Measurements from ENCODE around the gene PTPRD. TPM values are rescaled to one million over a fixed set of nuclear protein-coding genes. Genes with fewer than 3 reads are reported as not detected.

Gene PTPRD
- total RNA-seq, 2 experiments from 2014 or later = not detected

DNA sequence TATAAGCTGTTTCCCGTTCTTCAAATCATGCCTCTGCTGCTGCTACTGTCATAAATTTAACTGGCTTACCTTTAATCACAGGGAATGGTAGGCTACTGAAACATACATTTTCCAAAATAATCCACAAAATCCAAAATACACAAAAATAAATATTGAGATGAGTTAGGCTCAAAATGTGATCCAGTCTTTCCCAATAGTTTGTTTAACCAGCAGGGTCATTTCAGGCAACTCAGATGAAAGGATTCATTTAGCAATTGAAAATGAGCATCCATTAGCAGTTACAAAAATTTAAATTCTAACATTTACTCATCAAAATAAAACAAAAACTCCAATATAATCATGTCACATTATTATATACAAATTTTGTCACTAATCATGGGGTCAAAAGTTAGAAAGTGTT lies 1797.6 kb downstream of the PTPRD start:
- intact Hi-C loops (cut with DNase I, micrococcal nuclease) = loop anchor here in 1 of 2 experiments (5.0 kb wide), 1 partner anchor 52 kb away; no protein-coding TSS in a partner anchor
- ChIA-PET CTCF (no interaction called here), POLR2A (no interaction called here)
- Mint-ChIP-seq H3K27me3 (no peaks in the 10 kb centered on the region), H3K9me3 (ENCODE audit: low read depth) (no peaks in the 10 kb centered on the region), H3K4me1 (no peaks in the 10 kb centered on the region), H3K36me3 (ENCODE audit: low read depth) (no peaks in the 10 kb centered on the region), H3K4me3 (no peak overlapping the region), H3K27ac (no peak overlapping the region)
- ATAC-seq (no peak), DNase-seq (no peak)

GRCh38 chr9:8812888-8813287 lies 1799.9 kb downstream of the PTPRD start:
- Mint-ChIP-seq H3K27ac (no peak overlapping the region), H3K4me1 (no peaks in the 10 kb centered on the region), H3K4me3 (no peak overlapping the region), H3K9me3 (ENCODE audit: low read depth) (no peaks in the 10 kb centered on the region), H3K27me3 (no peaks in the 10 kb centered on the region), H3K36me3 (ENCODE audit: low read depth) (no peaks in the 10 kb centered on the region)
- no peak for DNase-seq
- POLR2A ChIA-PET = no interaction called here
- no peak for ATAC-seq
- CTCF ChIA-PET = interaction anchor here (0.7 kb wide), 1 partner anchor 103 kb away, joined by 3 read pairs; no protein-coding TSS in a partner anchor
- intact Hi-C loops (cut with DNase I, micrococcal nuclease) = no loop called here

- Mint-ChIP-seq H3K27ac (no peak overlapping the region), H3K36me3 (ENCODE audit: low read depth) (no peaks in the 10 kb centered on the region), H3K9me3 (ENCODE audit: low read depth) (no peaks in the 10 kb centered on the region), H3K4me3 (no peak overlapping the region), H3K27me3 (no peaks in the 10 kb centered on the region), H3K4me1 (no peaks in the 10 kb centered on the region)
- intact Hi-C loops (cut with DNase I, micrococcal nuclease) = no loop called here
- DNase-seq (no peak), ATAC-seq (no peak)
- POLR2A ChIA-PET = no interaction called here
- CTCF ChIA-PET = interaction anchor here (1.2 to 1.4 kb wide), 2 partner anchors 13 to 23 kb away, joined by 3 read pairs; no protein-coding TSS in a partner anchor
Measured at GRCh38 chr9:8809741-8810140, 1803.1 kb downstream of the PTPRD start.

GRCh38 chr9:8806150-8806549 lies 1806.7 kb downstream of the PTPRD start:
- CTCF ChIA-PET = interaction anchor here (0.6 to 1.0 kb wide), 2 partner anchors 13 to 48 kb away, joined by 3 to 5 read pairs; no protein-coding TSS in a partner anchor
- H3K9me3 Mint-ChIP-seq (ENCODE audit: low read depth) = no peaks in the 10 kb centered on the region

DNA sequence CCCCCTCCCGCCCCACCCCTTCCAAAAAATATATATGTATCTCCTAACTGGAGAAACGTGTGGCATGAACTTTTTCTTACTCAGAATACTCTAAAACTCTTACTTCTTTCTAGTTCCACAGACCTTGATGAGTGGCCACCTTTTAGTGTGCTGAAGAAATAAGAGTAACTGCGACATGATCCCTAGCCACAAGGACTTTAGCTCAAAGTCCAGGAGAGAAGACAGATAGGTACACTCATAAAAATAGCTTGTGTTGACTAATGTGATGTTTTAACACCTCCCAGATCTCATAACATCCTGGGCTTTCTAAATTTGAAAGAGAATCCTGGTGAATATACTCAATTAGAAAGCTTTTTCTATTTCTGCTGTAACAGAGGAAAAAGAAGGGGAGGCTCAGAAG lies 1808.2 kb downstream of the PTPRD start:
- H3K27me3 Mint-ChIP-seq = no peaks in the 10 kb centered on the region
- no peak for DNase-seq
- no peaks in the 10 kb centered on the region for H3K9me3 Mint-ChIP-seq (ENCODE audit: low read depth)
- H3K4me3 Mint-ChIP-seq = no peak overlapping the region
- CTCF ChIA-PET = interaction anchor here (0.6 kb wide), 1 partner anchor 1138 kb away, joined by 3 read pairs; no protein-coding TSS in a partner anchor
- H3K4me1 Mint-ChIP-seq = no peaks in the 10 kb centered on the region
- no peak for ATAC-seq
- intact Hi-C loops (cut with DNase I, micrococcal nuclease) = no loop called here
- H3K36me3 Mint-ChIP-seq (ENCODE audit: low read depth) = no peaks in the 10 kb centered on the region
- no peak overlapping the region for H3K27ac Mint-ChIP-seq
- POLR2A ChIA-PET = no interaction called here

More at GRCh38 chr9:8806150-8806549, 1806.7 kb downstream of the PTPRD start:
- Mint-ChIP-seq H3K27ac (no peak overlapping the region), H3K27me3 (no peaks in the 10 kb centered on the region), H3K4me1 (no peaks in the 10 kb centered on the region), H3K4me3 (no peak overlapping the region), H3K36me3 (ENCODE audit: low read depth) (no peaks in the 10 kb centered on the region)
- intact Hi-C loops (cut with DNase I, micrococcal nuclease) = no loop called here
- POLR2A ChIA-PET = no interaction called here
- ATAC-seq (no peak), DNase-seq (no peak)

GRCh38 chr9:8802242-8802641 lies 1810.6 kb downstream of the PTPRD start:
- Mint-ChIP-seq H3K27ac (no peak overlapping the region), H3K27me3 (no peaks in the 10 kb centered on the region), H3K4me3 (no peak overlapping the region), H3K4me1 (no peaks in the 10 kb centered on the region), H3K9me3 (ENCODE audit: low read depth) (no peaks in the 10 kb centered on the region), H3K36me3 (ENCODE audit: low read depth) (no peaks in the 10 kb centered on the region)
- ATAC-seq = no peak
- no peak for DNase-seq
- POLR2A ChIA-PET = no interaction called here
- intact Hi-C loops (cut with DNase I, micrococcal nuclease) = no loop called here
- CTCF ChIA-PET = no interaction called here

GRCh38 chr9:8800196-8800595 lies 1812.6 kb downstream of the PTPRD start:
- Mint-ChIP-seq H3K36me3 (ENCODE audit: low read depth) (no peaks in the 10 kb centered on the region), H3K4me1 (no peaks in the 10 kb centered on the region), H3K4me3 (no peak overlapping the region), H3K27me3 (no peaks in the 10 kb centered on the region), H3K27ac (no peak overlapping the region), H3K9me3 (ENCODE audit: low read depth) (no peaks in the 10 kb centered on the region)
- ChIA-PET POLR2A (no interaction called here), CTCF (no interaction called here)
- intact Hi-C loops (cut with DNase I, micrococcal nuclease) = no loop called here
- DNase-seq = no peak
- ATAC-seq = no peak

DNA sequence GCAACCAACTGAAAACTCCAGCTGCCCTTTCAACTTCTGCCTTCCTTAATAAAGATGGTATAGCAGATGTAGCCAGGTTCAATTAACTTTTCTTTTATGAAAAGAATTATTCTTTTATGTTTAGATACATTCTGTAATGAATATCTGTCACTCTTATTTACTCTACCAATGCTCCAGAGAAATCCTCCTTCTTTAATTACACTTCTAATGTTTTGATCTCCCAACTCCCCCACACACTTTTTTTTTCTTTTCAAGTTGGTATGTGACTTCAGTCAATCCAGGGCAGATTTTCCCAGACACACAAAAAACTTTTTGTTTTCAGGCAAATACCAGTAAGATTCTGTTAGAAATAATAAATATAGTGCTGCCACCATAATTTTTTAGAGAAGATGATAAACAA lies 1813.2 kb downstream of the PTPRD start:
- Mint-ChIP-seq H3K27ac (no peak overlapping the region), H3K27me3 (no peaks in the 10 kb centered on the region), H3K4me3 (no peak overlapping the region), H3K4me1 (no peaks in the 10 kb centered on the region), H3K9me3 (ENCODE audit: low read depth) (no peaks in the 10 kb centered on the region), H3K36me3 (ENCODE audit: low read depth) (no peaks in the 10 kb centered on the region)
- intact Hi-C loops (cut with DNase I, micrococcal nuclease) = no loop called here
- DNase-seq = no peak
- ChIA-PET POLR2A (no interaction called here), CTCF (no interaction called here)
- ATAC-seq = no peak

DNA sequence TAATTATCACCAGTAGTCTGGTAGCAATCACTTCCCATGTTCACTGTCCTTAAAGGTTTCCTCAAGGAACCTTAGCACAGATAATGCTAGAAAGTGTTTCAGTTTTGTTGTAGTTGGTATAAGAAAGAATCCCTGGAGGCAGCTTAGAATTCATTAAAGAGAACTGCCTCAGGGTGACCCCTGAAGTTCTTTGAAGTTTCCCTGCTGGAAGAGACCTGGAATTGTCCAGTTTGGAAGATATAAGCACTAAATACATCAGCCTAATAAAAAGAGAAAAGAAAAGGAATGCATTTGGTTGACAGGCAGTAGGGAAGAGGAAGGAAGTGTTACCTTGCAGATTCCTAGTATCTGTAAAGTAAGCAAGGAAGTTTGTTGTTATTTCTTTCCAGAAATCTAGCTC lies 1813.6 kb downstream of the PTPRD start:
- DNase-seq = no peak
- CTCF ChIA-PET = no interaction called here
- no peaks in the 10 kb centered on the region for H3K27me3 Mint-ChIP-seq

DNA sequence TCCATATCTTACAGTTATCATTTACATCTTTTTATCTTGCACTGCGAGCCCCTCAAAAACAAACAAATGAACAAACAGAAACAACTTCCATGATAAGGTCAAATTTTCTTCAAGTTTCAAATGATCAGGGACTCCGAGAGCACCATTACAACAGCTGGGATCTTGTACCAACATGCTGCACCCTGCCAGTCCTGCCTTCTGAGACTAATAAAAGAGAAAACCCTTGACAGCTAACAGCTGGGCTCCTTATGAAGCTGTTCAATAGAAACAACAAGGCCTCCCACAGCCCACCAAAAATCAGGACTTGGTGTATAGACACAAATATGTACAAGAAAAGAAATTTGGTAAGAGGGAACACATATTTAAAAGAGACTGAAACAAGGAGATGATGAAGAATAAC lies 1828.0 kb downstream of the PTPRD start:
- intact Hi-C loops (cut with DNase I, micrococcal nuclease) = no loop called here
- DNase-seq = no peak
- ChIA-PET POLR2A (no interaction called here), CTCF (interaction anchor here (1.1 kb wide), 1 partner anchor 11 kb away, joined by 3 read pairs; no protein-coding TSS in a partner anchor)
- Mint-ChIP-seq H3K9me3 (ENCODE audit: low read depth) (no peaks in the 10 kb centered on the region), H3K4me3 (no peak overlapping the region), H3K27ac (no peak overlapping the region), H3K4me1 (no peaks in the 10 kb centered on the region), H3K36me3 (ENCODE audit: low read depth) (no peaks in the 10 kb centered on the region), H3K27me3 (no peaks in the 10 kb centered on the region)
- ATAC-seq = no peak

More for the DNA sequence above, 1813.6 kb downstream of the PTPRD start:
- Mint-ChIP-seq H3K4me3 (no peak overlapping the region), H3K36me3 (ENCODE audit: low read depth) (no peaks in the 10 kb centered on the region), H3K4me1 (no peaks in the 10 kb centered on the region), H3K27ac (no peak overlapping the region), H3K9me3 (ENCODE audit: low read depth) (no peaks in the 10 kb centered on the region)
- intact Hi-C loops (cut with DNase I, micrococcal nuclease) = no loop called here
- no peak for ATAC-seq
- POLR2A ChIA-PET = no interaction called here

DNA sequence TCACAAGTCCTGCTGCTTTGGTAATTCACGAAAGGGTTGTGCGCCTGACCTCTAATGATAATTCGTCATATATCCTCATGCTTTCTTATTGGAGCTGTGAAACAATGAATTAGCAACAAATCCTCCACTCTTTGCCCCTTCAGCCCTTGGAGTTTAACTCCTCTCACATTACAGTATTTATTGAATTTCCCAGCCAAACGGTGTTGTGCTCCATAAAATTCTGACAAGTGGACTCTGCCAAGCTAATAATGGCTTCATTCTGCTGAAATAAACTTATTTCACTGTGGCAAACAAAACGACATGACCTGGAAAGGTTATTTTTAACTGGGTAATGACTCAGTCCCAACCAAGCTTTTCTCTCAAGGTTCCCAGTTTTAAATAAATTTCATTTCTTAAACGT lies 1828.9 kb downstream of the PTPRD start:
- H3K27ac Mint-ChIP-seq = no peak overlapping the region
- ATAC-seq = no peak
- CTCF ChIA-PET = interaction anchor here (1.1 kb wide), 1 partner anchor 12 kb away, joined by 4 read pairs; no protein-coding TSS in a partner anchor
- intact Hi-C loops (cut with DNase I, micrococcal nuclease) = no loop called here
- POLR2A ChIA-PET = no interaction called here
- no peaks in the 10 kb centered on the region for H3K9me3 Mint-ChIP-seq (ENCODE audit: low read depth)
- H3K4me3 Mint-ChIP-seq = no peak overlapping the region
- H3K4me1 Mint-ChIP-seq = no peaks in the 10 kb centered on the region
- no peak for DNase-seq
- no peaks in the 10 kb centered on the region for H3K36me3 Mint-ChIP-seq (ENCODE audit: low read depth)
- no peaks in the 10 kb centered on the region for H3K27me3 Mint-ChIP-seq

DNA sequence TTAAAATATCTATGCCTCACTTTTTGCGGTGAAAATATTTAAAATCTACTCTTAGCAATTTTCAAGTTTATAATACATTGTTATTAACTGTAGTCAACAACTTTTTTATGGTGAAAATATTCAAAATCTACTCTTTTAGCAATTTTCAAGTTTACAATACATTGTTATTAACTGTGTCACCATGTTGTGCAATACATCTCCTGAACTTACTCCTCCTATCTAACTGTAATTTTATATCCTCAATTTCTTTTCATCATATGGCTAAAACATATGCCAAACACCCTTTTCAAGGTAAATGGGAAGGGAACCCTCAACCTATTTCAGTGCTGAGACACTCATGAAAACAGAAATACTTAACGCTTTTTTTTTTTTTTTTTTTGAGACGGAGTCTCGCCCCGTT lies 1830.6 kb downstream of the PTPRD start:
- no peaks in the 10 kb centered on the region for H3K36me3 Mint-ChIP-seq (ENCODE audit: low read depth)
- H3K27ac Mint-ChIP-seq = no peak overlapping the region
- H3K4me3 Mint-ChIP-seq = no peak overlapping the region
- CTCF ChIA-PET = no interaction called here
- no peaks in the 10 kb centered on the region for H3K27me3 Mint-ChIP-seq
- POLR2A ChIA-PET = no interaction called here
- ATAC-seq = no peak
- no peak for DNase-seq
- H3K9me3 Mint-ChIP-seq (ENCODE audit: low read depth) = no peaks in the 10 kb centered on the region
- intact Hi-C loops (cut with DNase I, micrococcal nuclease) = no loop called here
- no peaks in the 10 kb centered on the region for H3K4me1 Mint-ChIP-seq

DNA sequence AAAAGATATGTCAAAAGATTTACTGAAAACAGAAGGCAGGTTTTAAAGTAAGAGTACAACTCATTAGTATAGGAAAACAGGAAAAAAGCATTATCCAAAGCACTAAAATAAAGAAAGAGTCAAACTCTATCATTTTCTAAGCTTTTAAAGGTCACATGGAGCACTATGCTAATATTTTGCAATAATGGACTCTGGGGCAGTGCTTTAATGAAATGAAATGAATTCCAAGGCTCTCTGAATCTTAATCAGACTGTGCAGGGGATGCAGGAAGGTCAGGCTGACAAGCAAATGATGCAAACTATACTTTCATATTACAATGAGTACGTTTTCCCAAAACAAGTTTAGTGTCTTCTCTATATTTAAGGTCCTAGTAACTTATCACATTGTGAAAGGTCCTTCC lies 1831.3 kb downstream of the PTPRD start:
- no peak for DNase-seq
- intact Hi-C loops (cut with DNase I, micrococcal nuclease) = no loop called here
- ATAC-seq = no peak
- ChIA-PET CTCF (no interaction called here), POLR2A (no interaction called here)
- Mint-ChIP-seq H3K27me3 (no peaks in the 10 kb centered on the region), H3K36me3 (ENCODE audit: low read depth) (no peaks in the 10 kb centered on the region), H3K27ac (no peak overlapping the region), H3K4me3 (no peak overlapping the region), H3K9me3 (ENCODE audit: low read depth) (no peaks in the 10 kb centered on the region), H3K4me1 (no peaks in the 10 kb centered on the region)

All from activated CD4-positive, alpha-beta T cell treated with anti-CD3 and anti-CD28 coated beads for 36 hours (primary cell).